Measurements from ENCODE around the gene CCNG1.

DNA sequence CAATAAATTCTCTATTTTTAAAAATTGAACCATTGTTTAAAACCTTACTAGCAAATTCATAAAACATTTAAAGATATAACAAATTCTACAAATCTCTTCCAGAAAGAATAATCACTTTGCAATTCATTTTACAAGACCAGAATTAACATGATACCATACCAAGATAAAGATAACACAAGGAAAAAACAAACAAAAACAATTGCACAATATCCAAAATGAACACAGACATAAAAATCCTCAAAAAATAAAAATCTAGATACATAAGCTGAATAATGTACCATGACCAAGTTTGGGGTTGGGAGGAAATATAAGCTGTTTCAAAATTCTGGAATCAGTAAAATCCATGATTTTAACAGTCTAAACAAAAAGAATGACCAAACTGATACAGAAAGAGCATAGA lies 11.1 kb downstream of the CCNG1 start:
- TF ChIP-seq CTCF (conservative IDR thresholded peaks at IDR 0.05 in 1 of 2, IDR thresholded peaks at IDR 0.05 in 1 of 2; ENCODE audit: low read depth in 1 of 2, low read length in 2 of 2) = no peak
- no peak for TF ChIP-seq EZH2 (IDR thresholded peaks at IDR 0.05; ENCODE audit: low read length, missing control alignments)

All from fibroblast of lung (primary cell).